ENCODE results near the gene CRYBG2.

The CRYBG2 gene

GRCh38 chr1:26281971-26282370, 72.0 kb downstream of the CRYBG2 start:
- TF ChIP-seq, protein P1, sequence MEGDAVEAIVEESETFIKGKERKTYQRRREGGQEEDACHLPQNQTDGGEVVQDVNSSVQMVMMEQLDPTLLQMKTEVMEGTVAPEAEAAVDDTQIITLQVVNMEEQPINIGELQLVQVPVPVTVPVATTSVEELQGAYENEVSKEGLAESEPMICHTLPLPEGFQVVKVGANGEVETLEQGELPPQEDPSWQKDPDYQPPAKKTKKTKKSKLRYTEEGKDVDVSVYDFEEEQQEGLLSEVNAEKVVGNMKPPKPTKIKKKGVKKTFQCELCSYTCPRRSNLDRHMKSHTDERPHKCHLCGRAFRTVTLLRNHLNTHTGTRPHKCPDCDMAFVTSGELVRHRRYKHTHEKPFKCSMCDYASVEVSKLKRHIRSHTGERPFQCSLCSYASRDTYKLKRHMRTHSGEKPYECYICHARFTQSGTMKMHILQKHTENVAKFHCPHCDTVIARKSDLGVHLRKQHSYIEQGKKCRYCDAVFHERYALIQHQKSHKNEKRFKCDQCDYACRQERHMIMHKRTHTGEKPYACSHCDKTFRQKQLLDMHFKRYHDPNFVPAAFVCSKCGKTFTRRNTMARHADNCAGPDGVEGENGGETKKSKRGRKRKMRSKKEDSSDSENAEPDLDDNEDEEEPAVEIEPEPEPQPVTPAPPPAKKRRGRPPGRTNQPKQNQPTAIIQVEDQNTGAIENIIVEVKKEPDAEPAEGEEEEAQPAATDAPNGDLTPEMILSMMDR (conservative IDR thresholded peaks at IDR 0.05) = no peak
- TF ChIP-seq ZFX (IDR thresholded peaks at IDR 0.05) = no peak
- H3K27ac ChIP-seq = no peak overlapping the region

- TF ChIP-seq ZFX (IDR thresholded peaks at IDR 0.05) = no peak
- TF ChIP-seq, protein P1 (conservative IDR thresholded peaks at IDR 0.05) = no peak
- no peak overlapping the region for H3K27ac ChIP-seq
These were observed 72.6 kb downstream of the CRYBG2 start for GRCh38 chr1:26281091-26281958.

DNA sequence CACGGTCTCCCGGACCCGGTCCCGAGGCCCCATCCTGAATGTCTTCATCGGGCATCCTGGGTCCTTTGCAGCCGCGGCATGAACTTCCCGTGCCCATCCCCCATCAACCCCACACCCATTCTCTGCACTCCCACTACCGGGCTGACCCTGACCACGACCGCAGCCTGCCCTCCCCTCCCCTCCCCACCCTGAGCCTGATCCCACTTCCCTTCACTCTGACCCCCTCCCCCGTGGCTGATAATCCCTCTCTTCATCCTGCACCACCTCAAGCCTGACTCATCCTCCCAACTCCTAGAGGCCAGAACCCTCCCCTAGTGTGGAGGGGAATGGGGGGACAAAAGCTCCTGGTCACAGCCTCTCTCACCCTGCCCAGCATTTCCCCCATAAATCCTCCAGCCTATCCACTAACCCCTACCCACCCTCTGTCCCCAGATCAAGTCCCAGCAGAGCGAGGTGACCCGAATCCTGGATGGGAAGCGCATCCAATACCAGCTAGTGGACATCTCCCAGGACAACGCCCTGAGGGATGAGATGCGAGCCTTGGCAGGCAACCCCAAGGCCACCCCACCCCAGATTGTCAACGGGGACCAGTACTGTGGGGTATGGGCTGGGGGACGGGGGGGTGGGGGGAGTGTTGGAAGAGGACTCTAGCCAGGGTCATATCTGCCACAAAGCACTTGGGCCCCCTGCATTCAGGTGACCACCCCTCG, 73.4 kb downstream of the CRYBG2 start:
- no peak for TF ChIP-seq ZFX (IDR thresholded peaks at IDR 0.05)
- TF ChIP-seq, protein P1 (conservative IDR thresholded peaks at IDR 0.05) = no peak

GRCh38 chr1:26279456-26280332, 74.2 kb downstream of the CRYBG2 start, which contains the start of gene SH3BGRL3:
TSS of gene SH3BGRL3 (plus strand) at chr1:26280086. CDS start at chr1:26280156, 70 bp downstream.
- no peak for TF ChIP-seq ZFX (IDR thresholded peaks at IDR 0.05)
- TF ChIP-seq, protein P1 (conservative IDR thresholded peaks at IDR 0.05) = peak; percentile 46
- H3K27ac ChIP-seq = peak within 1 kb of the TSS; percentile 76

More for the DNA sequence above, 73.4 kb downstream of the CRYBG2 start:
- peak overlapping the region; percentile 76 for H3K27ac ChIP-seq

DNA sequence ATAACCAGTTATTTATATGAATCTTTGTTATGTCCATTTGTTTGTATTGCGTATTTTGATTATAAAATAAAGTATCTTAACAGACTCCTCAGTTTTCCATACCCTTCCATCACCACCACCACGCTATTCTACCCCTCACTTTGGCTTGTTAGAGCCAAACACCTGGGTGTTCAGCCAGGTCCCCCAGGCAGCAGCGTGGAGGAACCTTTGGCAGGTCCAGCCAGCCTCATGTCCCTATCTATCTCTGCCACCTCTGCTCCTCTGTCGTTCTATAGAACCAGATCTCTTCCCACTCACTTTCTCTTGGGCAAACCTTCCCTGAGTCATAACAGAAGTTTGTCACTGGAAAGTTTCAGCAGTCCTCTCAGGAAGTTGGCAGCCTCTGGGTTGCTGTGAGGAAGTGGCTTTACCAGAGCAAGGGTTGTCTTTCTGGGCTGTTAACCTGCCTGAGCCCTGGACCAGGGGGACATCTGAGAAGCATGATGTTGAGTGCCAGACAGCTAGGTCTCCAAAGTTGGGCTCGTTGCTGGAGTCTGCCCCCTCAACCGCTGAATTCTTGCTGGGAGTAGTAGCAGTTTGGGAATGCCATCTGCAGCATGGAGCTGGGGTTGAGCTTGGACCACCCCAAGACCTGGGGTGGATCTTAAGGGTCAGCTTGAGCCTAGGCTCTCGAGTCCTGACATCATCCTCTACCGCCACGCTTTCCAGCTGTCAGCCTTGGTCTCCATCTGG, 75.0 kb downstream of the CRYBG2 start:
- no peak for TF ChIP-seq ZFX (IDR thresholded peaks at IDR 0.05)
- TF ChIP-seq, protein P1 (conservative IDR thresholded peaks at IDR 0.05) = no peak
- H3K27ac ChIP-seq = peak overlapping the region; percentile 76

DNA sequence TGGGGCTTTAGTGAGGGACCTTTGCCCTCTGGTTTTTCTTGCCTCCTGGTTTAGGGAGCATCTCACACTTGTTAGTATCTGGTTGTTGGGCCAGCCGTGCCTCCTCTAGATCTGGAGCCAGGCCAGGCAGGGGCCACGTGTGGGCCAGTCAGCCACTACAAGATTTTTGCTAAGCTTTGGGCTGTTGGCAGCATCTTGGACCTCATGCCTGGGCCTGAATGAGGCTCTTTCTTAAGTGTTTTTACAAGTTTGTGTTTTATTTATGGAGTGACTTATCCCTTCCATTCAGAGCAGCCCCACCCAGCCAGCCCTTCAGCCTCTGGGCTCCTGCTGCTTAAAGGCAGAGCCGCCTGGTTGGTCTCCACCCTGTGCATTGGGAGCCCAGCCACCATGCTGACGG, 75.6 kb downstream of the CRYBG2 start:
- H3K27ac ChIP-seq = no peak overlapping the region
- TF ChIP-seq, protein P1 (conservative IDR thresholded peaks at IDR 0.05) = no peak
- no peak for TF ChIP-seq ZFX (IDR thresholded peaks at IDR 0.05)

Measured in C4-2B (cell line).